Amniotic stem cell (primary cell): Measurements from ENCODE around the gene RMP24.
A peak's percentile ranks its signal among the peaks of the same experiment; 100 is the strongest.
"Not testable (repeated sequence)": the region's sequence is repeated elsewhere in the genome, so short reads cannot be mapped to it uniquely, and the experiment has no call there.

Experiments used
- DNase-seq: peaks from one replicate; lab custom pipeline; 2025; lab: John Stamatoyannopoulos, UW

The RMP24 gene

DNA sequence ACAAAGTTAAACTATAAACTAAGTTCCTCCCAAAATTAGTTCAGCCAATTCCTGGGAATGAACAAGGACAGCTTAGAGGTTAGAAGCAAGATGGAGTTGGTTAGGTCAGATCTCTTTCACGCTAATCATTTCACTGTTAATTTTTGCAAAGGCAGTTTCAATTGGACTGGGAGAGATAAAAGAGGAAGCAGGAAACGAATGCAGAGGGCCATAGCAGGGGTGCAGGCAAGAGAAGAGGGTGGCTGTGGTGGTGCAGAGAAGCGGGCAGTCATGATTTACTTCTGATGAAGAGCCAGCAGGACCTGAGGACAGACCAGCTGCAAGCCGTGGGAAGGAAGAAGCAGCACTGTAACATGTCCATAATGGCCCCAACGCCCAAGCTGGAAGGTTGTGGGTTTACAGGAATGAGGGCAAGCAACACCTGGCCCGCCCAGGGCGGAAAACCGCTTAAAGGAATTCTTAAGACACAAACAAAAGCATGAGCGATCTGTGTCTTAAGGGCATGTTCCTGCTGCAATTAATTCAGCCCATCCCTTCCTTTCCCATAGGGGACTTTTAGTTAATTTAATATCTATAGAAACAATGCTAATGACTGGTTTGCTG, 4.1 kb upstream of the RMP24 start:
- DNase-seq: no peak

DNA sequence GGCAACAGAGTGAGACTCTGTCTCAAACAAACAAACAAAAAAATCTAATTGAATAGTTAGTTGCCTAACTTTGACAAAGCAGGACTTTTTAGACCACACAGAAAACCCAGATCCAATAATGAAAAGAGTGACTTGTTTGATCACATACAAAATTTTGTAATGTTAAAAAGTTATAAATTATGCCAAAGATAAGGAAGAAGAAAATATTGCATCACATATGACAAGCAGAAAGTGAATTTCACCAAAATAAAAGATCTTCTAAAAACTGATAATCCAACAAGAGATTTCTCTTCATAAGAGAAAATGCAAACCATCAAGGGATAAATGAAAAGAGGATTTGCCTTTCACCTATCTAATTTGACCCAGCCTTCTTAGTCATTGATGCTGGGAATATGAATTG, 2.8 kb upstream of the RMP24 start:
- no peak for DNase-seq

DNA sequence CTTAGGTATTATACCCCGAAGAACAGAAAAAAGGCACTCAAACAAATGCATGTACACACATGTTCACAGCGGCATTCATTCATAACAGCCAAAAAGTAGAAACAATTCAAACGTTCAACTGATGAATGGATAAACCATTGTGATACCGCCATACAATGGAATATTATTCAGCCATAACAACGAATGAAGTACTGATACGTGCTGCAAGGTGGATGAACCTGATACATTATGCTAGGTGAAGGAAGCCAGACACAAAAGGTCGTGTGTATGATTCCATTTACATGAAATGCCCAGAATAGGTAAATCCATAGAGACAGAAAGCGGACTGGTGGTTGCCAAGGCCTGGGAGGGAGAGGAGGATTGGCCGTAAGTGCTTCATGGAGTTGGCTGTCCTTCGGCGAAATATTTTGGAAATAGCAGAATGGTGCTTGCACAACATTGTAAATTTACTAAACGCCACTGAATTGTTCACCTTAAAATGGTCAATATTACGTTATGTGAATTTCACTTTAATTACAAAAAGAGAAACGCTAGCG, 750 bp upstream of the RMP24 start:
- DNase-seq: no peak

DNA sequence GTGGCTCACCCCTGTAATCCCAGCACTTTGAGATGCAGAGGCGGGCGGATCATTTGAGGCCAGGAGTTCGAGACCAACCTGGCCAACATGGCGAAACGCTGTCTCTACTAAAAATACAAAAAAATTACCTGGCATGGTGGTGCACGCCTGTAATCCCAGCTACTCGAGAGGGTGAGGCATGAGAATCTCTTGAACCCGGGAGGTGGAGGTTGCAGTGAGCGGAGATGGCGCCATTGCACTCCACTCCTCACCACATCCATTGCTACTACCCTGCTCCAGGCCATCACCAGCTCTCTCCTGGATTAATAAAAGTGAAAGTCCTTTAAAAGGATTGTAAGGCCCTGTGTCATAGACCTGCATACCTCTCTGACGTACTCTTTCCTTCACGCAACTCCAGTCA, 1.2 kb downstream of the RMP24 start:
- no peak for DNase-seq

GRCh38 chr18:35974181-35974580, 1.7 kb downstream of the RMP24 start:
- no peak for DNase-seq

- no peak for DNase-seq
These were observed 6.6 kb downstream of the RMP24 start for GRCh38 chr18:35979112-35979511.

GRCh38 chr18:35982409-35983114, 10.1 kb downstream of the RMP24 start:
- DNase-seq: peak; percentile 29

DNA sequence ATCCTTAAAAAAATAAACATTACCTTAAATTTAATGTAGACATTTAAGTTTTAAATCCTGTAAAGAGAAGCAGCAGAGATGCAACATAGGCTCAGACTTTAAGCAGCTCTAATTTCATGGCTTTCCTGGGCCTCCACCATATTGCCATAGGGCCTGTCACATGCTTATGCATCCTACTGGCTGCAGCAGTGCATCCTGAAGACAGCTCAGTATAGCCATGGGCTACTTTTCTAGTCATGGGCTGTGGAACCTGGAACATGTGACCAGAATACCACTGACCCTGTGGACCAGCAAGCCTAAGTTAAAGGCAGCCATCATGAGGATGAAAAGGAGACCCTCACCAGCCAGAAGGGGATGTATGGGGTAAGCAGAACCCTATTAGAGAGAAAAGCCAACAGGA, 10.7 kb downstream of the RMP24 start:
- no peak for DNase-seq

- DNase-seq: peak; percentile 49
These were observed 11.3 kb downstream of the RMP24 start for GRCh38 chr18:35983818-35984217.

DNA sequence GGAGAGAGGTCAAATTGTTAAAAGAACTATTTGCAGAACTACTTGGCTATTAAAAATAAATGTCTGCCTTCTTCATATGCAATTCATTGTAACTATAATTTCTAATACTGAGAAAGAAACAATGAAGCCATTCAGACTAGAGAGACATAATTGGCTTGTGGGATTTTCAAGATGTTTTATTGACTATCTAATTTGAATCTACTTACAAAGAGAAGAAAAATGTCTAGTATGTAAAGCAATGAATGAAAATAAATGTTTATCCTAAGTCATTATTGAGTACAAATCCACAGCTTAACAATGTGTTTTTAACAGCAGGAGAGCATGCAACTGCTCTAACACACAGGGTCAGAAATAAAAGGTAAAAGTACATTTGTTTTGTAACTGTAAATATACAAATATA, 19.2 kb downstream of the RMP24 start:
- DNase-seq: no peak

DNA sequence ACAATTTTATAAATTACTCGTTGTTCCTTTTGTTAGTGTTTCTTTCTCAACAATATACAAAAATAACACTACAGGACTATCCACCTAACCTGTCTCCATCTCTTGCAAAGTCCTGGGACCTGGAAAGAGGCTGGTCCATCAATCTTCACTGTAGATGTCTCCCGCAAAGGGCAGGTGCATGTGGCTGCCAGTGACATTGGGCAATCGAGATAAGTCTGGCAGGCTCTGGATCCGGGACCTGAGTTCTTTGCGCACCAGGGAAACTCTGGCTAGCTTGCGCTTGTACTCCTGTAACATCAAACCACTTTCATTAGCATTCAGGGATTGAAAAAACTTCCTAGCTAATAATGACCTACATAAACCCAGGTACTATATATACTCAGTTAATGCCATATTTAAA, 20.5 kb downstream of the RMP24 start:
- no peak for DNase-seq

DNA sequence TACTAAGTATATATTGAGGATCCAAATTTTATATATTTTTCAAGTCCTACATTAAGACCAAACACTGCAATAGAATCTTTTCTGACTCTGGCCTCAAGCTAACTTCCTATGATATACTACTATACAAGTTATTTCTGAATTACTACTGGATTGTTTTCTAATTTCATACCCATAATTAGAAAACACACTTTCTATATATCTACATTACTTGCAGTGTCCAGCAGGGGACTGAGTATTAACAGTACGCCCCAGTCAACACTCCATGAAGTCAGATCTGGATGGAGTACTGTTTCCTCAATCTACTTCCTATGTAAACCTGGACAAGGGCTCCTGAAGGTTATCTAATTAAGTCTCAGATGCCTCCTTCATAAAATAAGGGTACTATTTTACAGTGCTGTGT, 26.5 kb downstream of the RMP24 start:
- DNase-seq: no peak

DNA sequence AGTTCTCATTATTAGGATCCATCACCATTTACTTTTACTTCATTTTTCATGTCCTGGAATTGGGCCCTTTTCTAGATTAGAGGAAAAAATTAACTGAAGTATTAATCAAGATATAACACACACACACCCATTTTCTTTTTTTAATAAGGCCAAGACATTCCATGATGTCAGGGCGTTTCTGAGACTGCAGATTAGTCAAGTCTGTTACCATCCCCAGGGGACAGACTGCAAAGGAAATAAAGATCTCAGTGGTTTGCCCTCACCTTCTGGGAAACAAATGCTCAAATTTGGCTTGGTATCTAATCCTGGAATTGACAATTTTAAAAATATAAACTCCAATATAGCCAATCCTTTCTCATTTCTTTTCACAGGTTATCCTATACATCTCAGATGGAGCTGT, 27.4 kb downstream of the RMP24 start:
- no peak for DNase-seq

GRCh38 chr18:36006997-36007396, 34.5 kb downstream of the RMP24 start:
- DNase-seq: no peak

DNA sequence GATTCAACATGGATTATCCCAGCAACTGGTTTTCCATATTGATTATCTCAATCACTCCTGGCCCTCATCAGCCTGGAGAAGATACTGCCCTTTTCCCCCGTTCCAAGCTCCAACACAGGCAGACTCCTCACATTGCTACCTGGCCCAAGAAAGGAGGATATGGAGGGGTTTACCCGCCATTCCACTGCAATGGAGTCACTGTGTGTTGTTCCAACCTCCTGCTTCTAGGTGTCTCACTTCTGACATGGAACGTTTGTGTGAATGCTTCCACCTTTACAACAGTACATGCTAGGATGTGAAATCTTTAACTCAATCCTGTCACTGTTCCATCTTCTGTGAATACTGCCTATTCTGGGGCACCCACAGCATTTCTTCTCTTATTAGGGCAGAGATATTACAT, 36.7 kb downstream of the RMP24 start:
- DNase-seq: no peak

DNA sequence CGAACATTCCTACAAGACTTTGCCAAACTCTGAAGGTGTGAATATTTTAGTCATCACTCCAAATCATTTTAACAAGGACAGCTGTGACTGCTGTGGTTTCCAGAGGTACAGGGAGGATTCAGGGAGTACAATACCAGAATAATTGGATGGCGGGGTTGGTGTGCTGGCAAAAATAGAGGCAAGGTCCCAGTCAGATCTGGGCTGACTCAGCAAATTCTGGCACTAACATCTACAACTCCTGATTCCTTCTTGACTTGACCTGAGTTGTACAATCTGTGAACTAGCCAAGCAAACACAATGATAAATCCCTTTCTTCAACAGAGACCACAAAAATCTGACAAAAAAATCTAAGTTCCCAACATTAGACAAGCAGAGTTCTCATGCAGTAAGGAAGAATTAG, 40.4 kb downstream of the RMP24 start:
- DNase-seq: no peak

DNA sequence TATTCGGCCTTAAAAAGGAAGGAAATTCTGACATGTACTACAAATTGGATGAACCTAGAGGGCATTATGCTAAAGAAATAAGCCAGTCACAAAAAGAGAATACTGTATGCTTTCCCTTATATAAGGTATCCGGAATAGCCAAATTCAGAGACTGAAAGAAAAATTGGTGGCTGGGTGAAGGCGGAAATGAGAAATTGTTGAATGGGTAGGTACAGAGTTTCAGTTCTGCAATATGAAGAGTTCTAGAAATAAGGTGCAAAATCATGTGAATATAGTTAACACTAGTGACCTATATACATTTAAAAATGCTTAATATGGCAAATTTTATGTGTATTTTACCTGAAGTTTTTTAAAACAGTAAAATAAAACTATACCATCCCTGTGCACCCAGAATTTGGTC, 43.1 kb downstream of the RMP24 start:
- DNase-seq: no peak

GRCh38 chr18:36017232-36017631, 44.8 kb downstream of the RMP24 start:
- DNase-seq: no peak

- no peak for DNase-seq
These were observed 47.8 kb downstream of the RMP24 start for GRCh38 chr18:36020174-36020711.

- no peak for DNase-seq
These were observed 50.9 kb downstream of the RMP24 start for GRCh38 chr18:36023336-36023735.

GRCh38 chr18:36024241-36024640, 51.8 kb downstream of the RMP24 start:
- DNase-seq: not testable (repeated sequence)

GRCh38 chr18:36025025-36025424, 52.5 kb downstream of the RMP24 start:
- no peak for DNase-seq

DNA sequence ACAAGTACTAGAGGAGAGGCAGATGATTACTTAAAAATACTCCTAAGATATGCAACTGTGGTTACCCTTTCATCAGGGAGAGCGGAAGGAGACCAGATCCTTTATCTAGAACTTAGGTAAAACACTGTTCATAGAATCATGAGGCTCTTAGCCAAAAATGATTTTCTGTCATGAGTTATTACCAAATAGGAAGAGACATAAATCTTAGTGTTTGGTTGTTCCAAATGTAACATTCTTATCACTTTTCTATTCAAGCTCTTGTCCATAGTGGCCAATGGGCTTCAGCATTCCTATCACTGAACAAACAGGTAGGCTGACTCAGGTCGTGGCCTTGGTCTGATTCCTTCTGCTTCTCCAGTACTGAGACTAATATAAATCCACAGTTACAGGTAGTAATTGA, 56.4 kb downstream of the RMP24 start:
- DNase-seq: no peak
